ENCODE results near the gene PSME2.

Gene PSME2

GRCh38 chr14:24160499-24160849 is 14.1 kb upstream of the PSME2 start:
- no peak for DNase-seq (ENCODE audit: low read depth)
- TF ChIP-seq CTCF (conservative IDR thresholded peaks at IDR 0.05; ENCODE audit: low read length), result no peak
- H3K4me3 ChIP-seq (ENCODE audit: low read length), result no peak overlapping the region

GRCh38 chr14:24159777-24160498 is 13.5 kb upstream of the PSME2 start:
- no peak for TF ChIP-seq CTCF (conservative IDR thresholded peaks at IDR 0.05; ENCODE audit: low read length)
- no peak for DNase-seq (ENCODE audit: low read depth)
- no peak overlapping the region for H3K4me3 ChIP-seq (ENCODE audit: low read length)

- no peak for TF ChIP-seq CTCF (conservative IDR thresholded peaks at IDR 0.05; ENCODE audit: low read length)
- DNase-seq (ENCODE audit: low read depth), result no peak
- no peak overlapping the region for H3K4me3 ChIP-seq (ENCODE audit: low read length)
Measured at GRCh38 chr14:24157331-24157730, 10.9 kb upstream of the PSME2 start.

- no peak for TF ChIP-seq CTCF (conservative IDR thresholded peaks at IDR 0.05; ENCODE audit: low read length)
- DNase-seq (ENCODE audit: low read depth), result no peak
- H3K4me3 ChIP-seq (ENCODE audit: low read length), result no peak overlapping the region
Measured at GRCh38 chr14:24156840-24157239, 10.4 kb upstream of the PSME2 start.

- H3K4me3 ChIP-seq (ENCODE audit: low read length), result no peak overlapping the region
- no peak for TF ChIP-seq CTCF (conservative IDR thresholded peaks at IDR 0.05; ENCODE audit: low read length)
- no peak for DNase-seq (ENCODE audit: low read depth)
Measured at GRCh38 chr14:24155100-24155499, 8.7 kb upstream of the PSME2 start.

- H3K4me3 ChIP-seq (ENCODE audit: low read length), result no peak overlapping the region
- no peak for TF ChIP-seq CTCF (conservative IDR thresholded peaks at IDR 0.05; ENCODE audit: low read length)
- no peak for DNase-seq (ENCODE audit: low read depth)
Measured at GRCh38 chr14:24151404-24152080, 5.1 kb upstream of the PSME2 start.

- no peak overlapping the region for H3K4me3 ChIP-seq (ENCODE audit: low read length)
- no peak for TF ChIP-seq CTCF (conservative IDR thresholded peaks at IDR 0.05; ENCODE audit: low read length)
- no peak for DNase-seq (ENCODE audit: low read depth)
Measured at GRCh38 chr14:24150993-24151392, 4.6 kb upstream of the PSME2 start.

Data from AG10803 (cell line).